ENCODE results near the gene NCOA4. TPM values are rescaled to one million over a fixed set of nuclear protein-coding genes. Genes with fewer than 3 reads are reported as not detected.
"Not testable (repeated sequence)": the region's sequence is repeated elsewhere in the genome, so short reads cannot be mapped to it uniquely, and the experiment has no call there.

Gene NCOA4
- total RNA-seq, 1 experiment from 2014 or later = 69.4 TPM

DNA sequence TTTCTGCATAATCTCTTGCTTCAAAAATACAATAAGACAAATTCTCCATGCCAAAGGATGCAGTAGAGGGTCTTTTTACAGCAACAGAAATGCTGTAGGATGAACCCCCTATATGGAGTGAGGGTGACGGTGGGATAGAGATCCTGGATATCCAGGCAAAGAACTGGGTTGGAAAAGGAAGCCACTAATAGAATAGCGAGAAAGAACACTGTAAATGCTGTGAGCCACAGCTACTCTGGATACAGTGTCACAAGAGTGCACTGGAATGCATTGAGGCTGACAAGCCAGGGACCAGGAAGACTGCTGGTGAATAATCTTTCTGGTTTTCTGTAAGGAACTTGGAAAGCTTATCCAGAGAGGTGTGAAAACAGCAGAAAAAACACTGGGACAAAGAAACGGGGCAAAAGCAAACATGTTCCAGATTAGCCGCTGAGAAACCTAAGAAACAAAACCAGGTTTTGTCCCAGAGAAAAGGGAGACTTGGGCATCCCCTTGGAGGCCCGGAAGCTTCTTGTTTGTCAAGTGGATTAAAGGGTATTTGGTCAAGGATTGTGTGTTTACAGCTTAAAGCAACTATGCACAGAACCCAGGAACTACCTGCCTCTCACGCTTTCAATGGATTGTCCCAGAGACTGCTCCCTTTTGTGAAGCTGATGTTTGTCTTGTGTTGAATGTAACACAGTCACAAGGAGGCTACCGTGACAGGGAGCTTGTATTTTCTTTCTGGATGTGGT is 21.8 kb upstream of the NCOA4 start (continued):
- no peak for TF ChIP-seq FOXP1 (CRISPR knock-in tag; IDR thresholded peaks at IDR 0.05; ENCODE audit: borderline replicate concordance)
- no peak for TF ChIP-seq E2F5 (CRISPR knock-in tag; IDR thresholded peaks at IDR 0.05)
- no peak for TF ChIP-seq STAT6 (CRISPR knock-in tag; conservative IDR thresholded peaks at IDR 0.05; ENCODE audit: low read depth)
- no peak for TF ChIP-seq IRF2 (CRISPR knock-in tag; IDR thresholded peaks at IDR 0.05; ENCODE audit: borderline replicate concordance, low read depth)
- no peak for TF ChIP-seq EMX1 (CRISPR knock-in tag; IDR thresholded peaks at IDR 0.05)

- ChIA-PET CTCF (no interaction called here), POLR2A (no interaction called here)
- H3K9me3 Mint-ChIP-seq = no peaks in the 10 kb centered on the region
- ATAC-seq = no peak
- TF ChIP-seq ZSCAN18 (CRISPR knock-in tag; IDR thresholded peaks at IDR 0.05) (no peak), NFE2L1 (CRISPR knock-in tag; IDR thresholded peaks at IDR 0.05) (no peak), ZNF121 (CRISPR knock-in tag; IDR thresholded peaks at IDR 0.05) (no peak), FOXK1 (CRISPR knock-in tag; IDR thresholded peaks at IDR 0.05) (no peak), ATF1 (CRISPR knock-in tag; IDR thresholded peaks at IDR 0.05) (no peak), EMX1 (CRISPR knock-in tag; IDR thresholded peaks at IDR 0.05) (no peak), ZNF317 (CRISPR knock-in tag; IDR thresholded peaks at IDR 0.05; ENCODE audit: borderline replicate concordance, low read depth) (no peak), HMGA2 (CRISPR knock-in tag; IDR thresholded peaks at IDR 0.05) (no peak), ETV6 (CRISPR knock-in tag; IDR thresholded peaks at IDR 0.05) (no peak), NR1H2 (CRISPR knock-in tag; IDR thresholded peaks at IDR 0.05) (no peak), TP53 (CRISPR knock-in tag; IDR thresholded peaks at IDR 0.05) (no peak), E2F4 (CRISPR knock-in tag; IDR thresholded peaks at IDR 0.05; ENCODE audit: borderline replicate concordance, low read depth) (no peak)
- TF ChIP-seq, protein P1, sequence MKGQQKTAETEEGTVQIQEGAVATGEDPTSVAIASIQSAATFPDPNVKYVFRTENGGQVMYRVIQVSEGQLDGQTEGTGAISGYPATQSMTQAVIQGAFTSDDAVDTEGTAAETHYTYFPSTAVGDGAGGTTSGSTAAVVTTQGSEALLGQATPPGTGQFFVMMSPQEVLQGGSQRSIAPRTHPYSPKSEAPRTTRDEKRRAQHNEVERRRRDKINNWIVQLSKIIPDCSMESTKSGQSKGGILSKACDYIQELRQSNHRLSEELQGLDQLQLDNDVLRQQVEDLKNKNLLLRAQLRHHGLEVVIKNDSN (CRISPR knock-in tag; IDR thresholded peaks at IDR 0.05) = no peak
- TF ChIP-seq, protein P2, sequence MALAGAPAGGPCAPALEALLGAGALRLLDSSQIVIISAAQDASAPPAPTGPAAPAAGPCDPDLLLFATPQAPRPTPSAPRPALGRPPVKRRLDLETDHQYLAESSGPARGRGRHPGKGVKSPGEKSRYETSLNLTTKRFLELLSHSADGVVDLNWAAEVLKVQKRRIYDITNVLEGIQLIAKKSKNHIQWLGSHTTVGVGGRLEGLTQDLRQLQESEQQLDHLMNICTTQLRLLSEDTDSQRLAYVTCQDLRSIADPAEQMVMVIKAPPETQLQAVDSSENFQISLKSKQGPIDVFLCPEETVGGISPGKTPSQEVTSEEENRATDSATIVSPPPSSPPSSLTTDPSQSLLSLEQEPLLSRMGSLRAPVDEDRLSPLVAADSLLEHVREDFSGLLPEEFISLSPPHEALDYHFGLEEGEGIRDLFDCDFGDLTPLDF (CRISPR knock-in tag; IDR thresholded peaks at IDR 0.05) = no peak
- TF ChIP-seq, protein P3, sequence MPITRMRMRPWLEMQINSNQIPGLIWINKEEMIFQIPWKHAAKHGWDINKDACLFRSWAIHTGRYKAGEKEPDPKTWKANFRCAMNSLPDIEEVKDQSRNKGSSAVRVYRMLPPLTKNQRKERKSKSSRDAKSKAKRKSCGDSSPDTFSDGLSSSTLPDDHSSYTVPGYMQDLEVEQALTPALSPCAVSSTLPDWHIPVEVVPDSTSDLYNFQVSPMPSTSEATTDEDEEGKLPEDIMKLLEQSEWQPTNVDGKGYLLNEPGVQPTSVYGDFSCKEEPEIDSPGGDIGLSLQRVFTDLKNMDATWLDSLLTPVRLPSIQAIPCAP (CRISPR knock-in tag; IDR thresholded peaks at IDR 0.05) = no peak
- H3K27me3 Mint-ChIP-seq (ENCODE audit: low read depth) = no peaks in the 10 kb centered on the region; the same call in 1 of the 2 replicates
- H3K27ac Mint-ChIP-seq = no peak overlapping the region
- peaks cover 40% of the 10 kb centered on the region for H3K4me1 Mint-ChIP-seq
- no peaks in the 10 kb centered on the region for H3K36me3 Mint-ChIP-seq
- H3K4me3 Mint-ChIP-seq = no peak overlapping the region
- no peak for DNase-seq (ENCODE audit: low spot score)
These were observed 20.7 kb upstream of the NCOA4 start for GRCh38 chr10:46050941-46051623.

DNA sequence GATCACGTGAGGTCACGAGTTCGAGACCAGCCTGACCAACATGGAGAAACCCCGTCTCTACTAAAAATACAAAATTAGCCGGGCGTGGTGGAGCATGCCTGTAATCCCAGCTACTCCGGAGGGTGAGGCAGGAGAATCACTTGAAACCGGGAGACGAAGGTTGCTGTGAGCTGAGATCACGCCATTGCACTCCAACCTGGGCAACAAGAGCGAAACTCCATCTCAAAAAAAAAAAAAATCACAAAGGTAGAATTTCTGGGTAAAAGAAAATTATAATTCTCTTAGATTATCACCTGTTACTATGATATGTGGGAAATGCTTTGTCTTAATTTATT is 19.0 kb upstream of the NCOA4 start:
- H3K9me3 Mint-ChIP-seq; H3K36me3 Mint-ChIP-seq; POLR2A ChIA-PET; DNase-seq (ENCODE audit: low spot score); H3K27ac Mint-ChIP-seq; H3K27me3 Mint-ChIP-seq (ENCODE audit: low read depth); H3K4me3 Mint-ChIP-seq; ATAC-seq: not testable (repeated sequence)
- CTCF ChIA-PET = interaction anchor here (0.7 kb wide), 1 partner anchor 13 kb away, joined by 3 read pairs; no protein-coding TSS in a partner anchor
- peaks cover 29% of the 10 kb centered on the region for H3K4me1 Mint-ChIP-seq

Measured in WTC11 (cell line).